Glomerular visceral epithelial cell (primary cell): ENCODE results near the gene DBH.

ENCODE experiments used
- DNase-seq: peaks from one replicate; pipeline ENCODE4 v3.0.0-alpha.2; 2016; ENCODE audit errors: extremely low spot score

The DBH gene

DNA sequence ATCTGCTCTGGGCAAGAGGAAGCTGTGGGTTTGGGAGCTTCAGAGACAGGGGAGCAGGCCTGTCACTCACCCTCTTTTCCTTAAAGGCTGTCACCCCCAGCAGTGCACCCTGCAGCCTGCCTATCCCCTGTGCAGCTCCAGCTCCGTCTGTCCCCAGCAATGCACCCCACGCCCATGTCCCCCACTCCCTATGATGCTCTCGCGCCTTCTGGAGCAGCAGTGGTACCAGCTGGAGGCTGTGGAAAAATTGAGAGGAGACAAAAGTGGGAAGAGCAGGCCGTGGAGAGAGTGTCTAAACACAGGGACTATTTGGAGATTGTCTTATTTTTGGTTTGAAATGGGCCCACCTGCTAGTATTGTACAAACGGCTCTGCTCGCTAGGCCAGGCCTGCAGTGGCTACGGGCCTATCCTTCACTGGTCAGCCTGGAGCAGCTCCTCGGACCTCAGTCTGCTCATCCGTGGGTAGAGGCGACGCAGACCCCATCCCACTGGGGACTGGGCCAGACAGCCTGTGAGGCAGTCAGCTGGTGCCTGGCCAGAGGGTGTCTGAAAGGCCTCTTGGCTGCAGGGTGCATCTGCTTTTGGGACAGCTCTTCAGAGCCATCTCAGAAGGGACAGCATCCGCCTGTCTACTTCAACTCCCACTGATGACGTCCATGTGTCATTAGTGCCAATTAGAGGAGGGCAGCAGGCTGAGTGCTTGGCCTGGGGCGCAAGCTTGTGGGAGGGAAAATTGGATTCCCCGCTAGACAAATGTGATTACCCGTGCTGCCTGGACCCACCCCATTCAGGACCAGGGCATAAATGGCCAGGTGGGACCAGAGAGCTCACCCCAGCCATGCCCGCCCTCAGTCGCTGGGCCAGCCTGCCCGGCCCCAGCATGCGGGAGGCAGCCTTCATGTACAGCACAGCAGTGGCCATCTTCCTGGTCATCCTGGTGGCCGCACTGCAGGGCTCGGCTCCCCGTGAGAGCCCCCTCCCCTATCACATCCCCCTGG, at the start of gene DBH:
TSS of gene DBH (plus strand) at position 831 of the 999 bp plus-strand sequence. CDS start at position 840, 9 bp downstream.
- DNase-seq: no peak

GRCh38 chr9:133587051-133587450, 49.1 kb upstream of the DBH start:
- DNase-seq: no peak

- no peak for DNase-seq
Observed at GRCh38 chr9:133587466-133587865, 48.7 kb upstream of the DBH start.

- no peak for DNase-seq
Observed at GRCh38 chr9:133589454-133590227, 46.5 kb upstream of the DBH start.

- no peak for DNase-seq
Observed at GRCh38 chr9:133590231-133590855, 45.8 kb upstream of the DBH start.

- no peak for DNase-seq
Observed at GRCh38 chr9:133591116-133591910, 44.9 kb upstream of the DBH start.

GRCh38 chr9:133591985-133592384, 44.2 kb upstream of the DBH start:
- no peak for DNase-seq

GRCh38 chr9:133592731-133593409, 43.3 kb upstream of the DBH start:
- no peak for DNase-seq

- no peak for DNase-seq
Observed at GRCh38 chr9:133593587-133594253, 42.4 kb upstream of the DBH start.

GRCh38 chr9:133594310-133594709, 41.9 kb upstream of the DBH start:
- DNase-seq: no peak

DNA sequence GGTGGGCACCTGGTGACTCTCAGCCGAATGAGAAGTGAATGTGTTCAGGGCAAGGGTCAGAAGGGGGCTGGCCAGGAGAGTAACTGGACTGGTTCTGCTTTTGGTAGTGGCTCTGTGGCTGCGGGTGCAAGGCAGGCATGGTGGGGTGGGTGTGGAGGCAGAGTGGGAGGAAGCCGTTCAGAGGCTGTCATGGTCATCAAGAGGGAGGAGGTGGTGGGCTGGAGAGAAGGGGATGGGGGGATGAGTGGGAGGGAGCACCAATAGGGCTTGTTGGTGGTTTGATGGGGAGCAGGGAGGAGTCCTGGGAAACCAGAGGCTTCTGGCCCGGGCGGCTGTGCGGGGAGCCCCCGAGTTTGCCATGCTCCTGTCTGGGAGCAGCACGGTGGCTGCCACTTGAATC, 40.3 kb upstream of the DBH start:
- no peak for DNase-seq

DNA sequence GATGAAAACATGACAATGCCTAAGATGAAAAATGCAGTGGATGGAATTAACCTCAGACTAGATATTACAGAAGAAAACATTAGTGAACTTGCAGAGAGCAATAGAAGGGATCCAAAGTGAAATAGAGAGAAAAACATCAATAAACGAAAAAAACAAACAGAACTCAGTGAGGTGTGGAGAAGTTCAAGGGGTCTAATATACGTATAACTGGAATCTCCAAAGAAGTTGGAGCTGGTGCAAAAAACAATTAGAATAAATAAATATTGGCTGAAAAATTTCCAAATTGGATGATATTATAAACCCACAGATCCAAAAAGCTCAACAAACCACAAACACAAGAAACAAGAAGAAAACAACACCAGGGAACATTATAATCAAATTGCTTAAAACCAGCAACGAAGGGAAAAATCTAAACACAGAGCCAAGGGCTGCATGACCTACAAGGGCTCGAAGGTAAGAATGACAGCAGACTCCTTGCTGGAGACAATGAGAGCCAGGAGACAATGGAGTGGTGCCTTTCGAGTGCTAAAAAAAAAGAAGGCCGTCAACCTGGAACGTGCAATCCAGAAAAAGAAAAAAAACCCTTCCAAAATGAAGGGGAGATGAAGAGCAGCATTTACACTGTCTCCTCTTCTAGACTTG, 38.7 kb upstream of the DBH start:
- DNase-seq: no peak

DNA sequence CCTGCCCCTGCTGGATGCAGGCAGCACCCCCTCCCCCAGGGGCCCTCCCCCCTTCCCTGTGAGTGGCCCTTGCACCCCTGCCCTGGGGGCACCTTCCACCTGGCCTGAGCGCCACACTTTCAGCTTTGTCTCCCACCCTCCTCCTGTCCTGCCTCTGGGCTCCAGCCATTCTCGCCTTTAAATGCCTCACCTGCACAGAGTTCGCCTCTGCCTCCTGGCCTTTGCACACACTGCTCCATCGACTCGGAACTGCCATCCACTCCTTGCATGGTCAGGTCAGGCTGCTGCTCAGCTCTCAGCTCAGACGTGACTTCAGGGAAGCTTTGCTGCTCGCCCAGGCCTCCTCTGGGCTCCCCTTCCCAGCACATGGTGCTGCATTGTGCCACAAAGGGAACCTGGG, 37.2 kb upstream of the DBH start:
- DNase-seq: no peak

GRCh38 chr9:133599470-133600173, 36.5 kb upstream of the DBH start:
- no peak for DNase-seq

- no peak for DNase-seq
Observed at GRCh38 chr9:133600739-133601138, 35.4 kb upstream of the DBH start.

GRCh38 chr9:133601746-133602145, 34.4 kb upstream of the DBH start:
- DNase-seq: no peak

DNA sequence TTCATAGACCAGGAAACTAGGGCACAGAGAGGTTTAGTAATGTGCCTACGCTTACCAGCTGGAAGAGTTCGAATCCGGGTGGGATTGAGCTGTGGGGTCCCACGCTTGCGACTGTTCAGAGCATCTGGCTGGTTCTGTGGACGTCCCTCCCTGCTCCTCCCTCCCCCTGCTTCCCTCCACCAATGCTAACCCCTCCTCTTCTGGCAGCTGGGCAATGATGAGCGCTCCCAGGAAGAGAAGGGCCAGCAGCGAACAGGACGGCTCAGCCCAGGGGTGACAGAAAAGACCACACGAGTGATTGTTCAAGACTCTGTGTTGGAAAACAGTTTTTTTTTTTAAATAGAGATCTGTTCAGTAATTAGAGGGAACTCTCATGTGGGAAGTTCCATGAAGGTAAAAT, 33.9 kb upstream of the DBH start:
- DNase-seq: no peak

DNA sequence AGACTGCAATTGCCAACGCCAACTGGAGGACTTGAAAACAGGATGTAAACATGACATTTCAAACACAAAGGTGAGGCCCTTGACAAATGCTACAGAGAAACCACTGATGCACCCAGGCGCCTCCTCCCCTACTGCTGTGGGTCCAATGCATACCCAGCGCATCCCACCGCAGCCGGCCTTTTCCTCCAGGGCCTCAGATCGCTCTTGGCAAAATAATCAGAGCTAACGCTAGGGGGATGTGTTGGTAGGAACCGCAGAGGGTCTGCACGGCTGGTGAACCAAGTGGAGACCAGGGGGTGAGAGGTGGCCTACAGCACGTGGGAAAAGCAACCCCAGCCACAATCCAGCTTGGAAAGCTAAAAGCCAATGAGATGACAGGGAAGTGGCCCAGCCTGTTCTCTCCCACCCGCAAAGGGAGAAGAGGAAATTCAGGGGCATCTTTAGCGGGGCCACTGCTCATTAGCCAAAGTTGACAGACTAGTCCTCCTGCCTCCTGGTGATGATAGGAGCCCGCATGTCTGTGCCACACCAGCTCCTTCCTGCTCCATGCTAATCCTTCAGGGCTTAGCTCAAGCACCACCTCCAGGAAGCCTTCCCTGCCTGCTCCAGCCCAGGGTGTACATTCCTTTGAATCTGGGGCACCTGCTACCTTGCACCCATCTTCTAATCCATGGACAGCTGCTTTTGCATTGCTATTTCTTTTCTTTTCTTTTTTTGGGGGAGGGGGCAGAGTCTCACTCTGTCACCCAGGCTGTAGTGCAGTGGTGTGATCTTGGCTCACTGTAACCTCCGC, 32.8 kb upstream of the DBH start:
- DNase-seq: no peak
